Airway epithelial cell (primary cell): ENCODE data around the gene DPP8. TPM values are rescaled to one million over a fixed set of nuclear protein-coding genes. Genes with fewer than 3 reads are reported as not detected.

Source experiments
- total RNA-seq: library from RNA; depleted of rRNA; stranded (reverse); fragments of >200 nt; gene quantifications from 2 replicates; pipeline ENCODE4 v1.2.3, GENCODE V29; 2015

Gene DPP8
- total RNA-seq: 17.0 and 18.4 TPM in 2 replicates

GRCh38 chr15:65516997-65517865 is at the start of gene DPP8:
TSS of gene DPP8 (minus strand) at chr15:65517689. CDS start at chr15:65512553, 5,136 bp downstream.

DNA sequence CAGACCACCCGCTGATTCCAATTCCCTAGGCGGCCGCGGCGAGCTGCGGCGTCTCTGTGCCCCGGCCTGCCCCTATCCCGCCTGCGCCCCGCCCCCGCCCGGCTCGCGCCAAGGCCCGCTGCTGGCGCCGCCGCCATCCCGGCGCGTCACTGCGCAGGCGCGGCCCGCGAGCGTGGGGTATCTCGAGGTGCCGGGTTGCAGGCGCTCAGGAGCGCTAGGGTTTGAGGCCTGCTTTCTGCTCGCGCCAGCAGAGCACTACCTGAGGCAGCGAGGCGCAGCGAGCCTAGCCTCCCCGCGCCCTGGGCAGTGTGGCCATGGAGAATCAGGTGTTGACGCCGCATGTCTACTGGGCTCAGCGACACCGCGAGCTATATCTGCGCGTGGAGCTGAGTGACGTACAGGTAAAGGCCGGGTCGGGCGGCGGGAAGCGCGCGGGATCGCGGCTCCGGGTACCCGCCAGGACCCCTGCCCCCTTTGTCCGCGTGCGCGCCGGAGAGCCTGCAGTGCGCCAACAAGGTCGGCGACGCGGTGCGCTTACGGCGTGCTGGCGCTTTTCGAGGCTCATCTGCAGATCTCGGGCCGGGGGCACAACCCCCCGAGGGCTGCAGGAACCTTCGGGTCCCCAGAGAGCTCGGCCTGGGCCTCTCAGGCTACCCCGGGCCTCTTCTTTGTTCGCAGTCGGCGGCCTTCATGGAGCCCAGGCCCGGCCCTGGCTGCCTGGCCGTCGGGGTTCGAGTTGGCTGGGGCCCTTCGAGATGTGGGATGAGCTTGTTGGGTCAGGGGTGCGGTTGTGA is 13.0 kb upstream of the DPP8 start, which contains the start of gene HACD3:
HACD3 (plus strand) TSS at position 146 of the 794 bp plus-strand sequence; CDS start at position 315, 169 bp downstream.

Other genes starting within 250 kb of the DPP8 start
- gene PARP16, start 230.8 kb downstream of the DPP8 start, total RNA-seq: 3.0 and 4.6 TPM in 2 replicates
- gene RNU5A-1, start 221.6 kb downstream of the DPP8 start, total RNA-seq: not detected in 2 replicates
- gene RNU5B-1, start 213.0 kb downstream of the DPP8 start, total RNA-seq: not detected in 2 replicates
- gene IGDCC3, start 139.7 kb downstream of the DPP8 start, total RNA-seq: not detected in 2 replicates
- gene IGDCC4, start 94.7 kb downstream of the DPP8 start, total RNA-seq: 0.05 and 0.07 TPM in 2 replicates
- 64.1 and 70.5 TPM in 2 replicates for gene HACD3, start 12.8 kb upstream of the DPP8 start, total RNA-seq
- 37.1 and 37.2 TPM in 2 replicates for gene INTS14, start 93.4 kb upstream of the DPP8 start, total RNA-seq
- gene SLC24A1, start 104.2 kb upstream of the DPP8 start, total RNA-seq: 5.1 TPM in 2 replicates